GM18520 (cell line): ENCODE measurements around the gene PDE6B.
A peak's percentile ranks its signal among the peaks of the same experiment; 100 is the strongest.
"Not testable (repeated sequence)": the region's sequence is repeated elsewhere in the genome, so short reads cannot be mapped to it uniquely, and the experiment has no call there.

Source experiments
- ATAC-seq: cut with Tn5 transposase; IDR thresholded peaks from one replicate; pipeline ENCODE4 v1.9.1; 2021; ENCODE audit not compliant: unreplicated experiment

PDE6B gene

DNA sequence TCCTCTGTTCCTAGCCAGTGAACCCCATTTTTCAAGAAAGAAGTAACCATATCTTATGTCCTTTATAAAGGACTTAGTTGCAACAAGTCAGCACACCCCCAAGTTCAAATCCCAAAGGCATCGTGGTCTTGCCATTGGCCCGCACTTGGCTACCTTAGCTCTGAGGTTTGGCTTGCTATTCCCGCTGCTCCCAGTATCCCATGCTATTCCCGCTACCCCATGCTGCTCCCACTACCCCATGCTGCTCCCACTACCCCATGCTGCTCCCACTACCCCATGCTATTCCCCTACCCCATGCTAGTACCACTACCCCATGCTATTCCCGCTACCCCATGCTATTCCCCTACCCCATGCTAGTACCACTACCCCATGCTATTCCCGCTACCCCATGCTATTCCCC is 42.8 kb downstream of the PDE6B start:
- not testable (repeated sequence) for ATAC-seq

DNA sequence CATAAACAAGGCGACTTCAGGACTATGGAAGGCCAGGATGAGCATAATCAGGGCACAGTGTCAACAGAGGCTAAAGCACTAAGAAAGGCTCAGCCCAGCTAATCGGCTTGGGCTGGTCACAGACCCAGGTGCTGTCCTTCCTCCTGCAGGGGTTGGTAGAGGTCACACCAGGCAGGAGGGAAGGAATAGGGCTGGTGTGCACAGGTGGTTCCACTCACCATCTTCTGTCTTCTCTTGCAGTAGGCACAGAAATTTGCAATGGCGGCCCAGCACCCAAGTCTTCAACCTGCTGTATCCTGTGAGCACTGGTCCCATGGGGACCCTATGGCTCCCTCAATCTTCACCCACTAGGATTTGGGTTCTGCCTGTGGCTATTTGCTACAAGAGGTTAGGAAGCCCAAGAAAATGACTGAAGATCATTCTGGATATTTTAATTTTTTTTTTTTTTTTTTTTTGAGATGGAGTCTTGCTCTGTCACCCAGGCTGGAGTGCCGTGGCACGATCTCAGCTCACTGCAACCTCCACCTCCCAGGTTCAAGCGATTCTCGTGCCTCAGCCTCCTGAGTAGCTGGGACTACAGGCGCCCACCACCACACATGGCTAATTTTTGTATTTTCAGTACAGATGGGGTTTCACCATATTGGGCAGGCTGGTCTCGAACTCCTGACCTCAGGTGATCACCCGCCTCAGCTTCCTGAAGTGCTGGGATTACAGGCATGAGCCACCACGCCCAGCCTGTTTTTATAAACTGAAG is 44.6 kb downstream of the PDE6B start:
- not testable (repeated sequence) for ATAC-seq

GRCh38 chr4:671769-672168 is 46.4 kb downstream of the PDE6B start:
- ATAC-seq: no peak

- ATAC-seq: no peak
Observed at GRCh38 chr4:673349-674091, 48.1 kb downstream of the PDE6B start.

DNA sequence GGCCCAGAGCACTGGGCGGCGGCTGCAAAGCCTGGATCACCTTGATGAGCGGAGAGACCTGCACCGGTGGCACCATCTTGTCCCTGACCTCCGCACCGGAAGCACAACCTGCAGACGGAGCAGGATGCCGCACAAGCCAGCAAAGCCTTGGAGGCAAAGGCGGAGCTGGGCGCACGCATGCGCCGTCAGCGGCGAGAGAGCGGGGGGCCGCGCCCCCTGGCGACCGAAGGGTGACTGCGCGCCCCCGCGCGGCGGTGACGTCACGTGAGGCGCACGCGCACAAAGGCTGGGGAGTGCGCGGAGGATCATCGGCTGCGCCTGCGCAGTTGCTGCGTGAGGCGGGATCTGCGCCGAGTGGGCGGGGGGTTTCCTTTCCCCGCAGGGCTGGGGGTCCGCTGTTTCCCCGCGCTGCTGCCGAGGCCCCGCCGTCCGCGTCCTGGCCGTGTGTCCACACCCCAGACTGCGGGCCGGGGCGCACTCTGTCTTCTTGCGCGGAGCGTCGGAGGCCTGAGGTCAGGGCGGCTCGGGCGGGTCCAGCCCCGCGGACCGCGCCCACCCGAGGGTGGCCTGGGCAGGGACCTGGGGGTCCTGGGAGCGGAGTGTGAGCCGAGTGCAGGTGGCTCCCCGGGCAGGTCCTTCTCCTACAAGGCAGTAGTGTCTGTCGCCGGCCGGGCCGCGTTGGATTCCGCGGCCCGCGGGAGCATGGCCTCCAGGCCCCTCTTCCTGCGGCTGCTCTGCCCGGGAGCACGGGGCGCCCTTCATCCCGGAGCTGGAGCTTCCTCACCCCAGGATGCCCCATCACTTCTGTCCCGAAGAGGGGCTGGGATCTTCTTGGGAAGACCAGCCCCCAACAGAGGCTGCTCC is 49.0 kb downstream of the PDE6B start, which contains the start of the genes ATP5ME and MYL5:
Gene ATP5ME, minus strand, starts transcription at position 105 of the 864 bp plus-strand sequence. Its CDS starts 29 bp downstream, at position 76.
Gene MYL5, plus strand, starts transcription at position 371 of the 864 bp plus-strand sequence. CDS start 3,485 bp downstream, outside the sequence.
- ATAC-seq: peak; percentile 85

DNA sequence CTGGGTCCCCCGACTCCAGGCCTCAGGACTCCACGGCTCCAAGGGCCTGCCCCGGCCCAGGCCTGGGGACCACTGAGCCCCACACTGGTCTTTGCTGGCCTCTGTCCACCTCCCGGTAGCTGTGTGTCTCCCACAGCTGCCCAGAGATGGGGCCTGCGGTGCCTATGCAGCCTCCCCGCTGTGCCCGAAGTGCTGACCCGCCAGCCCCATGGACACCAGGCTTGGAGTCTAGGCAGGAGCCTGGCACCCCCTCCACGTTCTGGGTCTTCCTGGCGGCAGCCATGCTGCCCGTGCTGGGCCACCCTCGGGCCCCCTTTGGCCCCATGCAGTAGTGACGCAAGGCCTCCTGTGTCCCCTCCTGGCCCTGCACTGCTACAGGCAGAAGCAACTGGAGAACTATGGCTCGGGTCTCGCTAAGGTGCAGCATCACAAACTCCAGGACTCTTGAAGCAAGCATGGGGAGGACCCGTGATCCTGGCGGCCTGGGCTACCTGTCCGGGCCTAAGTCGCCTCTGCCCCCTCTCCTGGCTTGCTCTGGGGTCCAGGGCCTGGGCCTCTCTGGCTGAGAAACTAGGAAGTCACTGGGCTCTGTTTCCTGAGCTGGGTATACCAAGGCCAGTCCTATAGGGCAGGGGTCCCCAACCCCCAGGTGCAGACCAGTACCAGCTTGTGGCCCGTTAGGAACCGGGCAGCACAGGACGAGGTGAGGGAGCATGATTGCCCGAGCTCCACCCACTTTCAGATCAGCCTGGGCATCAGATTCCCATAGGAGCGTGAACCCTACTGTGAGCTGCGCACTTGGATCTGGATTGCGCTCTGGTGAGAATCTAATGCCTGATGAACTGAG is 49.9 kb downstream of the PDE6B start:
- ATAC-seq: no peak

DNA sequence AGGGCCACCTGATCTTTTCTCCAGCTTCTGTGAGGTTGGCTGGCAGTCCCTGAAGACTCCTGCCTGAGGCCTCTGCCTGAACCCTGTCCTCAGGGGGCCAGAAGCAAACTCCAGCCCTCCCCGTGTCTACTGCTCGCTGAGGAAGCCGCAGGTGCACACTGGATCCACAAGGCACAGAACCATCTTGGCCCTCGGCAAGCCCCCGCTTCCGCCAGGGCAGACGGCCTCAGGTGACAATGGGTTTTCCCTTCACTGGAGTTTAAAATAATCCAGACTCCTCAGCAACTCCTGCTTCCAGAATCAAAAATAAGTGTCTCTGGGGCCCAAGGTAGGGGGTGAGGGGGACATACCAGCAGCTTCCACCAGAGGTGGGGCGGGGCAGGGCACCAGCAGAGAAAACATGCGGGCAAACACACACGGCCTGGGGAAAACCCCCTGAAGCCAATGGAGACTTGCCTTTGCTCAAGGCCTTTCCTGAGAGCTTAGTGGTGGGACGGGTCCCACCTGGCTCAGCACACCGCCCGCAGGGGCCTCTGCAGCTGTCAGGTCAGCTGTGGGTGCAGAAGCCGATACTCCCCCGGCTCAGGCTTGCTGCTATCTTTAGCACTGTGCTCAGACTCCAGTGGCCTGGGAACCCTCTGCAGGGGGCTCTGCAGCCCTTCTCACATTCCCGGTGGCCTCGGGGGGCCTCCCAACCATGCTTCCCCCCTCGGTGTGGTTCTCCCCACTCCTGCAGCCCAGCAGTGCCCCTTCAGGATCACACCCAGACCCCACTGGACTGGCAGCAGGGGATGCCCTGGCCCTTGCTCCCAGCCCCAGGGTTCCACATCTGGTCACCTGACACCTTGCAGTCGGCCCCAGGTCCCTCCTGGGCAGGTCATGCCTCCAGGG is 50.9 kb downstream of the PDE6B start:
- ATAC-seq: no peak

- ATAC-seq: no peak
Observed at GRCh38 chr4:676871-677235, 51.5 kb downstream of the PDE6B start.

- ATAC-seq: no peak
Observed at GRCh38 chr4:677431-678293, 52.3 kb downstream of the PDE6B start.

GRCh38 chr4:678331-679103 is 53.1 kb downstream of the PDE6B start:
- ATAC-seq: no peak

GRCh38 chr4:679104-679481 is 53.7 kb downstream of the PDE6B start:
- no peak for ATAC-seq

DNA sequence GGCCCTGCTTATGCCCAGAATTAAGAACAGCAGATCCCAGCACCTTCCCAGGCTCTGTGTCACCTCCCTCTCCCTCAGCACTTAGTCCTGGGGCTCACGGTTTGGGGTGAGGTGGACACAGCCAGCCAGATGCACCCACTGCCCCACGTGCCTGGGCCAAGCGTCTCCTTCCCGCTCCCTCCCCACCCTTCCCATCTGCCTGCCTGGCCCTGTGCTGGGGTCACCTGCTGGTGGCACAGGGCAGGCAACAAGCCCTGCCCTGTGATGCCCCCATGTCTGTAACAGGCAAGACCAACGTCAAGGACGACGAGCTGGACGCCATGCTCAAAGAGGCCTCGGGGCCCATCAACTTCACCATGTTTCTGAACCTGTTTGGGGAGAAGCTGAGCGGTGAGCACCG is 54.3 kb downstream of the PDE6B start:
- ATAC-seq: no peak

- no peak for ATAC-seq
Observed at GRCh38 chr4:680091-680490, 54.7 kb downstream of the PDE6B start.

DNA sequence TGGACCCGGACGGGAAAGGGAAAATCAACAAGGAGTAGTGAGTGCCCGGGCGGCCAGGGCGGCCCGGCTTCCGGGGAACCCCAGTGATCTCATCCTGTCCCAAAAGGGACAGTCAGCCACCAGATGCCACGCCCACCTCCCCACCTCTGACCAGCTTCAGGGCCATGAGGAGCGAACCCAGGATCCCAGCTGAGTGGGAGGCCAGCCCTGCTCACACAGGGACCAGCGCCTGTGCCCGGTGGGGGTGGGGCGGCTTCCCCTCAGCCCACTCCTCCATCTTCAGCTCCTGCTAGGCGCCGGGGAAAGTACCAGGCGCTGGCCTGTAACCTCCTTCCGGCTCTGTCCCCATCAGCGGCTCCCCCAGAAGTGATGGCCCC is 55.2 kb downstream of the PDE6B start:
- peak; percentile 36 for ATAC-seq

DNA sequence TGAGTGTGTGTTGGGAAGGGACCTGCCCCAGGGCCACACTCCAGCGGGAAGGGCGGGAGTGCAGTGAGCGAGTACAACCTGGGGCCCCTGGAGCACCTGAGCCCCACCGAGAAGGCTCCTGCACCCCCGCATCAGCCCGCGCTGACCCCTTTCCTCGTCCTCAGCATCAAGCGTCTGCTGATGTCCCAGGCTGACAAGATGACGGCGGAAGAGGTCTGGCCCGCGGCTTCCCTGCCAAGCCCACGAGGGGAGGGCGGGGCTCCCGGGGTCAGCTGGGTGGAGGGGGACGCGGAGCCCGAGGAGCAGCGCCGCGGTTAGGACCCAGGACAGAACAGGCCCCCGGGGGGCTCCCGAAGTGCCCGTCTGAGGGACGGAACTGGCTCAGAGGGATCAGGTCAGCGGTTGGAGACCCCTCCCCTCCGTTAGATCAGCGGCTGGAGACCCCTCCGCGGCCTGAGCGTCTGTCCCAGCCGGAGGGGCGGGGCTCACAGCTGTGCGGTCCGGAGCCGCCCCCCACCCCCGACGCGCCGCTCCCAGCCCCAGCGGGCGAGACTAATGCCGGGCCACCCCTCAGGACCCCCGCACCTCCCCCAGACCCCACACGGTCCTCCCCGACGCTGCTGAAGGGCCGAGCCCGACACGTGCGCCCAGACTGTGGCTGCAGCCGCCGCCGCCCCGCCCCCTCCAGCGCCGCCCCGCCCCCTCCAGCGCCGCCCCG is 55.7 kb downstream of the PDE6B start:
- ATAC-seq: no peak

GRCh38 chr4:681736-682451 is 56.5 kb downstream of the PDE6B start:
- ATAC-seq: no peak
